Fibroblast of skin of scalp (primary cell): ENCODE measurements around the gene ALPI.
A peak's percentile ranks its signal among the peaks of the same experiment; 100 is the strongest.
"Not testable (repeated sequence)": the region's sequence is repeated elsewhere in the genome, so short reads cannot be mapped to it uniquely, and the experiment has no call there.

ENCODE experiments used
- DNase-seq: peaks from one replicate; pipeline ENCODE4 v3.0.0-alpha.2; 2013

Gene ALPI

DNA sequence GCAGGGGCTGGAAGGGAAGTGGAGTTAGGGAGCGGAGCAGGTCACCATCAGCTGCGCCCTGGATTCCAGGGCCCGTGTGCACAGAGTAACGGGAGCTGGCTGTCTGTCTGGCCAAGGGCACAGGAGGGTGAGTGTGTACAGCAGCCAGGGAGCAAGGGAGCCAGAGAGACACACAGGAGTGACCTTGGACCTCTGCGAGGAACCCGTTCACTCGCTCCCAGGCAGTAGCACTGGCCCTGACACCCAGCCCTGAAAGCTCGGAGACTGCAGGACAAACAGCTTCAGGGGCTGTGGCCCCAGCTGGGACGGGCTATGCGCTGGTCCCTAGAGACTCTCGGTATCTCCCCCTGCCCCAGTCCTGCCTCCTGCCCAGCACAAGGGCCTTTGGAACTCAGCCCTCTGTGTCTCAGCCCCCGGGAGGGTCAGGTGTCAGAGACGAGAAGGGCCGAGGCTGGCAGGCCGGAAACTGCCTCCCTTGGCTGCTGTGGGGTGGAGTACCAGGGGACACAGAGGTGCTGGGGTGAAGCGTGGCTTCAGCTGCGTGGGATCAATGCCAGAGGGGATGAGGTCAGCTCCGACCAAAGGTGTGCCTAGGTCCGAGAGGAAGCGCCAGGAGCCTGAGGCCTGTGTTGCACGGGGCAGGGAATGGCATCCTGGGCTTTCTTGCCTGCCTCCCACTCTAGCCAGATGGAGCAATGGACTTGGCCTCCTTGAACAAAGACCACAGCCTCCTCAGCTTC is 12.1 kb upstream of the ALPI start:
- DNase-seq, result not testable (repeated sequence)

DNA sequence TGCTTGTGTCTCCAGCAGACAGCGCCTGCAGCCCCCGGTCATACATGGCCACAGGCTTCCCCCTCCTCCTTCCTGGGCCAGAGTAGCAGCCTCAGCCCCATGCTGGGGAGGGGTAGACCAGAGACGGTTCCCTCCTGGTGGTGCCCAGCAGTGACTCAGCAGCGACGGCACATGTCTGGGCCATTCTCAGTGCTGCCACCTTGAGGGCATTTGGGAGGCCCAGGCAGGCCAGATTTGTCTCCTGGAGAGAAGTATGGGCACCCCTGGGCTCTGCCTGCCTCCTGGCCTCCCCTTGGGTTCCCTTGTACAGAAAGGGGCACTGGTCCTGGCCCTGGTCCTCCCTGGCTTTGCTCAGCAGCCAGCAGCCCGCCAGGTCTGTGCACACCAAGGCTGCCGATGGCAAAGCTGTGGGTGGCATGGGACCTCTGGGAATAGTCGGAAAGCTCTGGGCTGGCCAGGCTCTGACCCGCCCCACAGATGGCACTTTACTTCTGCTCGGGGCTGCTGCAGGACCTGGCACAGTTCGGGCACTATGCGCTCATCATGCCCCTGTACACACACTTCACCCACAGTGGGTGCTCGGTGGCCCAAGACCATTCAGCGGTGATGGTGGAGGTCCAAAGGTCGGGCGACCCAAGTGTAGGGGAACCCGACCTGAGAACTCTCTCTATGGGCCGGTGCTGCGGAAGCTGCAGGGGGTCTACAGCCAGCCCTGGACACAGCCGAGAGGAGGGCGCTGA is 11.4 kb upstream of the ALPI start:
- DNase-seq, result peak; percentile 53

DNA sequence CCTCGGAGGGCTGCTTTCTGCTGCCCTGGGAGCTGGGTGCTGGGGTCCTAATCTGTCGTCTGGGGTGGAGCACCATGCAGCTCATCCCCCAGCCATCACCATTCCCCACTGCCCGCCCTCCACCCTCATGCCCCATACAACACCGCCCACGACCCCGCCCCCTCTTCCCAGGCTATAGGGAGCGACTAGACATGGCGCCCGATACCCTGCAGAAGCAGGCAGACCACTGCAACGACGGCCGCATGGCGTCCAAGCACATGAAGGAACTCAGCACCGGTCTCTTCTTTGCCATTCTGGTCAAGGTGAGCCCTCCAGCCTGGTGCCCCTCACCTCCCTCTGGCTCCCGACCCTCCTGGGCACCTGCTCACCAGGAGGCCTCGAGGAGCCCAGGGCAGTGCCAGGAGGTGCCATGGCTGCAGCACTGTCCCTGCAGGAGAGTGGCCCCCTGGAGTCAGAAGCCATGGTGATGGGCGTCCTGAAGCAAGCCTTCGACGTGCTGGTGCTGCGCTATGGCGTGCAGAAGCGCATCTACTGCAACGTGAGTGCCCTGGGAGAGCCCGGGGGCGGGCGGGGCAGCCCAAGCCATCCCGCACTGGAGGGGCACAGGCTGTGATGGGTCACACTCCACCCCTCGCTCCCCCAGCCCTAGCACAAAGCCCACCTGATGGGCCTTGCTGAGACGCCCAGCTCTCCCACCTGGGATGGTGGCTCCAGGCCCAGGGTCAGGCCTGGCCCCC is 10.6 kb upstream of the ALPI start:
- DNase-seq, result not testable (repeated sequence)

DNA sequence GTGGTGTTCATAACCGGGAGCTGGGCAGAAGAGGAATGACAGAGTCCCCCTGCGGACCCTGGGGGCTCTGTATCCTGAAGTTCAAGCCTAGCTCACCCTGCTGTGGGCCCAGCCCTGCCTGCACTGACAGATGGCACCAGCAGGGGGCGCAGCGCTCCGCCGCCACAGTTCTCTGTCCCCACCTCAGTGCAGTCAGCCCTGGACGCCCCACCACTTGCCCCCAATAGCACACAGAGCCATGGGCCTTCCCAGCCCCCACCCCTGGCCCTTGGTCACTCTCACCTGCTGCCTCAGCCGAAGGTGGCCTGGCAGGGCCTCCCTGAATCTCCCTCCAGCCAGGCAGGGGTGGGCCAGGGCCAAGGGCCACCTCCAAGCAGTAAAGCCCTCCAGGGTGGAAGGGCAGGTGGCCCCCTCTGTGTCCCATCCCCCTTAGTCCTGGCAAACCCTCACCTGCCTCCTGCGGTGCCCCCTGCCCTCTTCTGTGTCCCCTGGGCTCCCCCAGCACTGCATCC is 9.6 kb upstream of the ALPI start:
- not testable (repeated sequence) for DNase-seq

DNA sequence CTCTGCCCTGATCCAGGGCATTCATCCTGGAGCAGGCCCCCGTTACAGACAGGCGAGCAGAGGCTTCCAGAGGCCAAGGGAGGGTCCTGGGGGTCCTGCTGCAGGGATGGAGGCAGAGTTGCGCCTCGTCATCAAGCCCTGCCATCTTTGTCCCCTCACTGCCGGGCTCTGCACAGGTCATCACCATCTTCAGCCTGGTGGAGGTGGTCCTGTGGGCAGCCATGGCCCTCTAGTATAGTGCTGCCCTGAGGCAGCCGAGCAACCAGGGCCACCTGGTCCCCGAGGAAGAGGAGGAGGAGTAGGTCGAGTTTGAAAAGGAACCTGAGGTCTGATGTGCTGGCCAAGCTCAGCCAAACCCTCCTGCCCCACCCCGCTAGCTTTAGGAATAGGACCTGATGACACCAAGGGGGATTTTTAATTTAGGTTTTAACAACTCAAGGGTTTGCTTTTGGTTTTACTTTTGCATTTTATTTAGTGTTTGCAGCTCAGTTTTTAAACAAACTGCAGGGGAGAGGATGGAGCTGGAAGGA is 8.8 kb upstream of the ALPI start:
- no peak for DNase-seq

DNA sequence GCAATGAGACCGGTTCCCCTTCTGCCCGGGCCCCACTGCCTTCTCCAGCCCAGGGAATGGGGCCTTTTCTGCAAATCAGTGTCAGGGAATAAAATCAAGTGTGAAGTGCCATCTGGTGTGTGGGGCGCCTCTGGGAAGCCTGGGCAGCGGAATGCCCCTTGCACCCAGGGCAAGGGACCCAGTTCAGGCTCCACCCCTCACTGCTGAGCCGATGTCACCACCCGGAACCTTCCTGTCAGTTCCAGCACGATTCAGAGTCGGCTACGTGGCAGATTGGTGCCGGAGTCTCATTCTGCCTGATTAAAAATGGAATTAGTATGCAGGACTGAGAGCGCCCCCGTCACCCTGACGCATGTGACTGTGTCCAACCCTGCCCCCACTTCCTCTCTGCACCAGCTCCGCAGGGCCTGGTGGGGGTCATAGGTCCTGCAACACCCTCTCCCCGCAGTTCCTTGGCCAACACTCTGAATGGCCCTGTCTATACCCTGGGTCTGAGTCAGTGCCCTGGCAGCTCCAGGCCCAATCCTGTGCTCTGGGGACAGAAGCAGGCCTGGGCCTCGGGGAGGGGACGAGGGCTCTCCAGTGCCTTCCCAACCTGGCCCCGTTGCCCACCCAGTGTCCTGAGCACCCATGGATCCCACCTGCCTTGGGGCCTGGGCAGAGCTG is 8.2 kb upstream of the ALPI start:
- DNase-seq, result no peak

DNA sequence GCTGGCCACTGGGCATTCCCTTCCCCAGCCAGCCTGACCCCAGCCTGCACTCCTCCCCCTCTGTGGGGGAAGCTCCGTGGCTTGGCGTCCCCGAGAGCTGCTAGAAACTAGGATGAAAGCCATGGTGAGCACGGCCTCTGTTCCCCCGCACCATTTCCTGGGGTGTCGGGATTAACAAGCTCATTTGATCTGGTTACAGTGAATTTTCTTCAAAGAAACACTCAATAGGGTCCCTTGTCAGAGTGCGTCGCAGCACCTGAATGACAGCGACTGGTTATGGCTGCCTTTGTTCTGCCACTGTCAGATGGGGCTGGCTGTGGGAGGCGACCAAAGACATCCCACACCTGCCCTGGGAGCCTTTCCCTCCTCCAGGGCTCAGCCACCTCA is 7.7 kb upstream of the ALPI start:
- DNase-seq, result no peak

DNA sequence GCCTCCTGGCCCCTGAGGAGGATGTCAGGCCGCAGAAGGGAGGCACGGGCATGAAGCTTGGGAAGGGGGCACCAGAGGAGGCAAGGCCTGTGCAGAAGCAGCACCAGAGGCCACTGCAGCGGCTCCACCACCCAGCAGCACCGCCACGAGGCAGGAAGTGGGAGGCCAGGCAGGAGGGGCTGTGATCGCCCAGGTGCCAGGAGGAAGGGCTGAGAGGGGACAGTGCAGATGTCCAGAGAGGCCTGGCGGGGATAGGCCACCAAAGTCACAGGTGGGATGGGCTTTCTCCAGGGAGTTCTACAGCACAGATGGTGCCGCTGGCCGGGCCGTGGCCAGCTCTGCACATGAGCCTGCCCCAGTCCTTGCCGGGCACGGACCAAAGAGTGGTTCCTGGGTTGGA is 6.0 kb upstream of the ALPI start:
- no peak for DNase-seq

DNA sequence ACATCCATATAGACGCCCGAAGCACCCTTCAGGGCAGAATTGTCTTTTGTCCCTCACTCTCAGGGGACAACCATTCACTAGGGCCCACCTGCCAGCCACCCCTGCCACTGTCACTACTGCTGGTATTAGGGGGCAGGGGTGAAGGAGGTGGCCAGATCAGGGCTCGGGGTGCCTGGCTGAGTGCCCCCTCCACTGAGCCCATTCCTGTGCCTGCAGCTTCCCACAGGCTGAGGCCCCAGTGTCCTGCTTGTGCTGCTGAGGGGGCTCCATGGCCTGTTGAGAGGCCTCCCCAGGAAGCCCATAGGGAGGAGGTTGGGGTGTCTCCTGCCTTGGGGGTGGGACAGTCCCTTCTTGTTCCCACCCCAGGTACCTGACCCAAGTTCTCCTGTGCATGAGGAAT is 4.3 kb upstream of the ALPI start:
- DNase-seq, result not testable (repeated sequence)

DNA sequence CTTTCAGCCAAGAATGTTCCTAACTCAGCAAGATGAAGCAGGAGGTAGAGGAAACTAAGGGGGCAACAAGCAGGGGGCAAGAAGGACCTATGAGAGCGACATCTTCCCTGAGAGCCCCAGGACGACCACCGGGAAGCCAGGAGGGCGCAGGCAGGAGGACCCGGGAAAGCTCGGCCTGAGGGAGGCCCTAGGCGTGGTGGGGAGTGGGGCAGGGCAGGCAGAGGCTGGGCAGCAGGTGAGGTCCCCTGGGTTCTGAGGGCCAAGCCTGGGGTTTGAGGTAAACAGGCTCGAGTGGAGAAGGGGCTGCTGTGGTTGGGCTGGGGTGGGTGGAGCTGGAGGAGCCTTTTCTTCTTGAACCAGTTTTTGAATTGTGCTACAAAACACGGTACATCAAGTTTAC is 1.3 kb upstream of the ALPI start:
- no peak for DNase-seq

DNA sequence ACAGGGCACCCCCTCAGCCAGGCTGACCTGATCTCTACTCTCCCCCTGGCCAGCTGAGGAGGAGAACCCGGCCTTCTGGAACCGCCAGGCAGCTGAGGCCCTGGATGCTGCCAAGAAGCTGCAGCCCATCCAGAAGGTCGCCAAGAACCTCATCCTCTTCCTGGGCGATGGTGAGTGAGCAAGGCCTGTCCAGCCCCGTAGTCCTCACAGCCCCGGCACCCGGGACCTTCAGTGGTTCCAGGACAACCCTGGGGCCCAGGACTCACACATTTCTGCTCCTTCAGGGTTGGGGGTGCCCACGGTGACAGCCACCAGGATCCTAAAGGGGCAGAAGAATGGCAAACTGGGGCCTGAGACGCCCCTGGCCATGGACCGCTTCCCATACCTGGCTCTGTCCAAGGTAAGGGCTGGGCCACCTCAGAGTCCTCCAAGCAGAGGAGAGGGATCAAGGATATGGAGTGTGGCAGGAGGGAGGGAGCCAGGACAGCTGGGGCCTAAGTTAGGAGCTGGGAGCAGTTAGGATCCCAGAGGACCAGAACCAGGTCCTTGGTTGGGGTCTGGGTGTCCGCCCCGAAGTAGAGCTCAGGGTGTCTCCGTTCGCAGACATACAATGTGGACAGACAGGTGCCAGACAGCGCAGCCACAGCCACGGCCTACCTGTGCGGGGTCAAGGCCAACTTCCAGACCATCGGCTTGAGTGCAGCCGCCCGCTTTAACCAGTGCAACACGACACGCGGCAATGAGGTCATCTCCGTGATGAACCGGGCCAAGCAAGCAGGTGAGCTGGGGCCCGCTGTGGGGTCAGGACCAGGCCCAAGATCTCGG is 555 bp downstream of the ALPI start:
- DNase-seq, result no peak

DNA sequence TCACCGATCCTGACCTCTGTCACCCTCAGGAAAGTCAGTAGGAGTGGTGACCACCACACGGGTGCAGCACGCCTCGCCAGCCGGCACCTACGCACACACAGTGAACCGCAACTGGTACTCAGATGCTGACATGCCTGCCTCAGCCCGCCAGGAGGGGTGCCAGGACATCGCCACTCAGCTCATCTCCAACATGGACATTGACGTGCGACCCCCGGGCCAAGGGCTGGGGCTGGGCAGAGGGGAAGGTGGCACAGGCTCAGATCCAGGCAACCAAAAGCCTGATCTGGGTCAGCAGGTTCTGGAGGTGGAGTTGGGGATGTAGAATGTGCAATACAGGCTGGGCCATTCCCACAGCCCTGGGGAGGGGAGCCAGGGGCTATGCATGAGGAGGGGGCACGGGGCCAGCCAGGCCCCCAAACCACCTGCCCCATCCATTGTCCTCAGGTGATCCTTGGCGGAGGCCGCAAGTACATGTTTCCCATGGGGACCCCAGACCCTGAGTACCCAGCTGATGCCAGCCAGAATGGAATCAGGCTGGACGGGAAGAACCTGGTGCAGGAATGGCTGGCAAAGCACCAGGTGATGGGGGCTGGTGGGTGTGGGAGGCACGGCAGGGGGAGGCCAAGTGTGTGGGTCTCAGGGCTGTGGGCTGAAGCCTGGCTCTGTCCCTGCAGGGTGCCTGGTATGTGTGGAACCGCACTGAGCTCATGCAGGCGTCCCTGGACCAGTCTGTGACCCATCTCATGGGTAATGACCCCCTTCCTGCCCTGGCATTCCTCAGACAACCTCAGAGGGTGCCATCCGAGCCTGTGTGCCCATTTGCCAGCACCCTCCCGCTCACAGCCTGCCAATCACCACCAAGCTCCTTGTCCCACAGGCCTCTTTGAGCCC is 1.4 kb downstream of the ALPI start:
- DNase-seq, result no peak

DNA sequence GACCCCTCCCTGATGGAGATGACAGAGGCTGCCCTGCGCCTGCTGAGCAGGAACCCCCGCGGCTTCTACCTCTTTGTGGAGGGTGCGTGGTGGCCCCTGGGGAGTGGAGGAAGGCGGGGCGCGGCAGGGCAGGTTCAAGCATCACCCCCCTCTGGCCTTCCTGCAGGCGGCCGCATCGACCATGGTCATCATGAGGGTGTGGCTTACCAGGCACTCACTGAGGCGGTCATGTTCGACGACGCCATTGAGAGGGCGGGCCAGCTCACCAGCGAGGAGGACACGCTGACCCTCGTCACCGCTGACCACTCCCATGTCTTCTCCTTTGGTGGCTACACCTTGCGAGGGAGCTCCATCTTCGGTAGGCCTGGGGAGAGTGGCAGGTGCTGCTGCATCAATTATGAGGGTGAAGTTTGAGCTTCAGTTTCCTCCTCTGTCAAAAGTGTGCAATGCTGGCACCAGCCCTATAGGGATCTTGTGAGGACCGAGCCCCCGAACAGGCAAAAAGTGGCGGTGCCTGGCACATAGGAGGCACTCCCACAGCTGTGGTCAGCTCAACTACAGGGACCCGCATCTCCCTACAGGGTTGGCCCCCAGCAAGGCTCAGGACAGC is 2.2 kb downstream of the ALPI start:
- no peak for DNase-seq

DNA sequence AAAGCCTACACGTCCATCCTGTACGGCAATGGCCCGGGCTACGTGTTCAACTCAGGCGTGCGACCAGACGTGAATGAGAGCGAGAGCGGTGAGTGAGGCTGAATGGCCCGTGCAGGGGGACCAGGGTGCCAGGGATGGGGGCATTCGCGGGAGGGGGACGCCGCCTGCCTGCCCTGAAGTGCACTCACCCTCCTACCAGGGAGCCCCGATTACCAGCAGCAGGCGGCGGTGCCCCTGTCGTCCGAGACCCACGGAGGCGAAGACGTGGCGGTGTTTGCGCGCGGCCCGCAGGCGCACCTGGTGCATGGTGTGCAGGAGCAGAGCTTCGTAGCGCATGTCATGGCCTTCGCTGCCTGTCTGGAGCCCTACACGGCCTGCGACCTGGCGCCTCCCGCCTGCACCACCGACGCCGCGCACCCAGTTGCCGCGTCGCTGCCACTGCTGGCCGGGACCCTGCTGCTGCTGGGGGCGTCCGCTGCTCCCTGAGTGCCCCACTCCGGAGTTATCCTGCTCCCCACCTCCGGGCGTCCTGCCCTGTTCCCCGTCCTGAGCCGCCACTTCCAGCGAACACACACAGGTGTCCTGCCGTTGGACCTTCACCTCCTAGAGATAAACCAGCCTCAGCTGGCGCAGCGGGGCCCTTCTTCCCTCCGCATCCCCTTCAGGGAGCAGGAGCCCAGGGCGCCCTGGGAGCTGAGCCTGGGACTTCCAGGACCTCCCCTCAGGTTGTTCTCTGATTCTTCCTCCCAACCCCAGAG is 2.9 kb downstream of the ALPI start:
- no peak for DNase-seq

DNA sequence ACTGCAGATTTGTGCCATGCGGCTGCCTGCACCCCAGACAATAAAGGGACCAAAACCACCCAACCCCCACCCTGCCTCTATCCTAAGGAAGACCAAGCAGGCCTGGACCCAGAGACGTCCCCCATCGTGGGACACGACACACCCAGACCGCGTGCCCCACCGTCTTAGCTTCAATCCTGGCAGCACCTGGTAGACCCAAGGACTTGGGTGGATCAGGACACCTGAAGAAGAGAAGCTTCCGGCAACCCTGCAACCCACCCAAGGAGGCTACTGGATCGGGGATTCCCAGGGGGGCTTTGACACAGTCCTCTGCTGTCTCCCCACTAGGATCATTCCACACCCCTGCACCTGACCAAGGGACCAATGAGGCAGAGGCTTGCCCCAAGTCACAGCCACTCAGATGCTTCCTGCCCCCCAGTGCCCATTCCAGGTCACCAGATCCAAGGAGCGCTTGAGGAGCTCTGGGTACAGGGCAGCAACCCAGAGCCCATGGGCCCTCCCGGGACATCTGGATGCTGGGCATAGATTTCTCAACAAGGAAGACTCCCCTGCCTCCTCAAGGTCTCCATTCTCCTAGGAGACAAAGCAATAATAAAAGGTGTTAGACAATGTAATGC is 3.6 kb downstream of the ALPI start:
- DNase-seq, result no peak

DNA sequence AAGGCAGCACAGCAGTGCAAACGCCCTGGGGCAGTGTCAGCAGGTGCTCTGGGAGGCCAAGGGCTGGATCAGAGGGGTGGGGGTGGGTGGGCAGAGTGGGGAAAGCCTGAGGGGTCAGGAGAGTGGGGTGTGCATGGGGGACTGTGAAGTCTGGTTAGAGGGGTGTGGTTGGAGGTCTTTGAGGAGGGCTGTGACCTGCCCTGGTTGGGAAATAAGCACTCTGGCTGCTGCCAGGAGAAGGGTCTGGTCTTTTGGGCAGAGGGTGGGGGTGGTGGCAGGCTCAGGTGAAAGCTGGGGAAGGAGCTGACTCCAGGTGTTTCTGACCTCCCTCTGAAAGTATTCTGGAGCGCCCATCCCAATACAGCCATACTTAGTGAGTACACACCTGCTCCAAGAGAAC is 4.2 kb downstream of the ALPI start:
- DNase-seq, result no peak

DNA sequence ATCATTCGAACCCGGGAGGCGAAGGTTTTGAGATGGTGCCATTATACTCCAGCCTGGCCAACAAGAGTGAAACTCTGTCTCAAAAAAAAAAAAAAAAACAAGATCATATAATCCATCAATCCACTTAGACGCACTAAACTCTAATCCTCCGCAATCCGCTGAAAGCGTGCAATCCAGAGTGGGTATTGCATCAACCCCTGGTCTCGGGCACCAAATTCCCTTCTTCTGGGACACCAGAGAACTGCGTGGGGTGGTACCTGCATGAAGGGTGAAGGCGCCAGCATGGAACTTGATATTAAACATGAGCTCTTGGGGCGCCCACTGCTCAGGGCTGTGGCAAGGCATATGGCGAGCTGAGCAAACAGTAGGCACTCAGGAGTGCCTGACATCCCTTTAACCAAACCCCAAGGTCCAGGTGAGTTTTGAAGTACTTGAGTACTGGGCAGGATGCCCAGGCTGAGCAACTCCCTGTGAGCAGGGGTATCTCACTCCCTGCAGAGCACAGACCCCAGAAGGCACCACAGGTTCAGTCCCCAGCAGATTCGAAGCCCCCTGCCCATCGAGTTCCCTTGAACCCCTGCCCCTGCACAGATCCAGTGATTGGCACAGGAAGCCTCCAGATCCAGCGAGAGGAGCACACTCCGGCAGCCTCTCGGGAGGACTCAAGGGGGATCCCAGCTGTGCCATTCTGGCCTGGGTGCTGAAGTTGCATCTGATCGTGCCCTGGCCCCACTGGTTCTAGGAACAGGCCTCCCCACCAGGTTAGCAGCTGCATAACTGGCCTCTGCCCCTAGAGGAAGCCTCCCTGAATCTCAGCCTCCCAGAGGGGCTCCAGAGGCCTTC is 8.0 kb downstream of the ALPI start:
- DNase-seq, result no peak

DNA sequence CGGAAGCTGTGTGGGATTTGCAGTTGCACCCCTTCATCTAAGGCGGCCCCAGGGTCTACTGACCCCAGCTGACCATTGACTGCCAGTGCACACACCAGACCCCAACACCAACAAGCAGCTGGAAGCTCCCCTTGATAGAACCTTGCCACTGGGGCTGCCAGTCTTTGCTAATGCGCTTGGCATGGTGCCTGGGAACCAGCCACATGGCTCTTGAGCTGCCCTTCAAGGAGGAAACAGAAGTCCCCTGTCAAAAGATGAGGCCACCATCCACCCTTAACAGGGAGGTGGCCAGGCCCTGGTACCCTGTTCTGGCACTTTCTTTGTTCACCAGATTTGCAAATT is 8.6 kb downstream of the ALPI start:
- DNase-seq, result no peak
